ENCODE results near the gene ADAM21. TPM values are rescaled to one million over a fixed set of nuclear protein-coding genes. Genes with fewer than 3 reads are reported as not detected.
A peak's percentile ranks its signal among the peaks of the same experiment; 100 is the strongest.
"Not testable (repeated sequence)": the region's sequence is repeated elsewhere in the genome, so short reads cannot be mapped to it uniquely, and the experiment has no call there.

The ADAM21 gene
- total RNA-seq = not detected

DNA sequence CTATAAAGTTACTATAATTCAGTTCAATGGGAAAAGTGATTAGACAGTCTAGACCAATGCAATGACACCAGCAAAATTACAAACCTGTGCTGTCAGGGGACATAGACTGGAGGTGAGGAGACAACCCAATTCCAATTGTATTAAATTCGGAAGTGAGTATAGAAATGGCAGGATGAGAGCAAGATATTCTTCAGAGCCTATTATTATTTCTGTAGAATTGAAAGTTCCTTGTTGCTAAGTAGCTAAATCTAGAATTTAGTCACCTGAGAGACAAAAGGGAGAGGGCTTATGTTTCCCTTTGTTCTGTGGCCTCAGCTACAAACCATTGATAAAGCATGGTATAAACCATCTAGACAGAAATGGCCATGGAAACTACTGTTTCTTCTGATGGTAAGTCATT is at the start of gene ADAM21:
Gene ADAM21, plus strand, starts transcription at position 301 of the 400 bp plus-strand sequence. CDS start 5,326 bp downstream, outside the sequence.
- Histone ChIP-seq H3K4me1 (ENCODE audit: insufficient read depth, low read length) (no peaks in the 10 kb centered on the region), H3K27me3 (ENCODE audit: insufficient read depth, low read length) (no peaks in the 10 kb centered on the region), H3K4me3 (ENCODE audit: low read length) (no peak within 1 kb of the TSS), H3K9me3 (ENCODE audit: low read depth, low read length) (no peaks in the 10 kb centered on the region)

DNA sequence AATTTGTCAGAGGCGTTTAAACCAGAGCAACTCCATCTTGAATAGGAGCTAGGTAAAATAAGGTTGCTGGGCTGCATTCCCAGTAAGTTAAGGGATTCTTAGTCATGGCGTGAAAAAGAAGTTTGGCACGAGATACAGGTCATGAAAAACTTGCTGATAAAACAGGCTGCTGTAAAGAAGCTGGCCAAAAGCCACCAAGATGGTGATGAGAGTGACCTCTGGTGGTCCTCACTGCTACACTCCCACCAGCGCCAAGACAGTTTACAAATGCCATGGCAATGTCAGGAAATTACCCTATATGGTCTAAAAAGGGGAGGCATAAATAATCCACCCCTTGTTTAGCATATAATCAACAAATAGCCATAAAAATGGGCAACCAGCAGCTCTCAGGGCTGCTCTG is 48.6 kb upstream of the ADAM21 start:
- H3K4me1 ChIP-seq (ENCODE audit: insufficient read depth, low read length); H3K27me3 ChIP-seq (ENCODE audit: insufficient read depth, low read length); H3K4me3 ChIP-seq (ENCODE audit: low read length); H3K9me3 ChIP-seq (ENCODE audit: low read depth, low read length): not testable (repeated sequence)

DNA sequence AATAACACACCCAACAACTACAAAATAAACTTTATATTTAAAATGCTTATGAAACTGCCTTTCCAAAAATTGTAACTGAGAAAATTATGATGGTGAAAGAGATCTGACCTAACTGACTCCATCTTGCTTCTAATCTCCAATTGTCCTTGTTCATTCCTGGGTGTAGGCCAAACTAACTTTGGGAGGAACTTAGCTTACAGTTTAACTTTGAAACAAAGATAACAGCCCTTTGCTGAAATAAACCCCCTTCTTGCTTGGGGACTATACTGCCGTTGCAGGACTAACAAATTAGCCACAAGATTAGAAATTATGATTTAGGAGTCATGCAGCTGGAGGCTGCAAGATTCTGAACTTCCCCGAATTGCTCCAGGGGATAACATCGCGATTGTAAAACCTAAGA is 45.8 kb upstream of the ADAM21 start:
- H3K4me3 ChIP-seq (ENCODE audit: low read length); H3K27me3 ChIP-seq (ENCODE audit: insufficient read depth, low read length); H3K4me1 ChIP-seq (ENCODE audit: insufficient read depth, low read length); H3K9me3 ChIP-seq (ENCODE audit: low read depth, low read length): not testable (repeated sequence)

DNA sequence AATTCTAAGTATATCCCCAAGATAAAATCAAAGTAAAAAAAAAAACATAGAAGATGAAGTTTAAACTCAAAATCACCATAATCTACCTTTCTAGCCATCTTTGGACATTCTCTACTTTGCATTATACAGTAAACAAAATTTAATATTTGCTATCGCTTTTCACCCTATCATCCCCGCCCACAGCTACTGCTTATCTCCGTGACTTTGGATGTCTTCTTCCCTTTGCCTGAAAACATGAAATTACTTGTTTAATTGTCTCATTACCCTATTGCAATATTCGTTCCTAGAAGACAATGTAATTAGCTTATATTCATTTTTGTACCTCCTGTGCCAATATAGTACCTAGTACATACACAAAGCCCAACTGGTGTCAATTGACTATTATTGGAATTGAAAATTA is 44.4 kb upstream of the ADAM21 start:
- H3K4me3 ChIP-seq (ENCODE audit: low read length) = no peak overlapping the region
- H3K27me3 ChIP-seq (ENCODE audit: insufficient read depth, low read length) = no peaks in the 10 kb centered on the region
- no peaks in the 10 kb centered on the region for H3K9me3 ChIP-seq (ENCODE audit: low read depth, low read length)
- no peaks in the 10 kb centered on the region for H3K4me1 ChIP-seq (ENCODE audit: insufficient read depth, low read length)

DNA sequence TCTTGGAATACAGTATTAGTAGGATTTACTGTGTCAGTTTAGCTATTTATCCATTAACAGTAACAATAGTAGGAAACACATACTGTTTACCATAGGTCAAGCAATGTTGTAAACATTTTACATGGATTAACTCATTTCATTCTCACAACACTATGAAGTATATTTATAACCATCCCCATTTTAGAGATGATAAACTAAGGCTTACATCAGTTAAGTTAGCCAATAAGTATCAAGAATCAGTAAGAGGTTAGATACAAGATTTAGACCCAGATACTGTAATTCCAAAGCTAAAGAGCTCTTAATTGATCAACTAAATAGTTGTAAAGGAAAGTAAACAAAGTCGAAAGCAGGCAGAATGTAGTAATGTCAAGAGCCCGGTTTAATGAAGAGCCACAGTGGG is 36.2 kb upstream of the ADAM21 start:
- Histone ChIP-seq H3K4me1 (ENCODE audit: insufficient read depth, low read length) (peaks cover 8% of the 10 kb centered on the region), H3K9me3 (ENCODE audit: low read depth, low read length) (no peaks in the 10 kb centered on the region), H3K4me3 (ENCODE audit: low read length) (no peak overlapping the region), H3K27me3 (ENCODE audit: insufficient read depth, low read length) (no peaks in the 10 kb centered on the region)

DNA sequence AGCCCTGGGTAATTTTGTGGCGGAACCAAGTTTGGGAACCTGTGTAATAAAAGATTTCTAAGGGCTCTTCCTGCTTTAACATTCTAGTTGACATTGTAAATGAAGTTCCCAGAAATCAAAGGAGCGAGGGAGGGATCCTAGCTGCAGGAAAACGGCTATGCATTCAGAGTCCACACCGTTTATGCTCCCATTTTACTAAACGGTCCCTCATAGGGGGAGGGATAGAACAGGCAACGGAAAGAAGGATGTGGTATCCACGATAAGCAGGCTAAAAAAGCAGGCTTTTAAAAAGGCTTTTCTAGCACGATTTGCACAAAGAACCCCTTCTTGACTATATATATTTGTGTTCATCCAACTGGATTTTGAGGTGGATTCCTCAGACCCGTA is 35.6 kb upstream of the ADAM21 start:
- no peaks in the 10 kb centered on the region for H3K9me3 ChIP-seq (ENCODE audit: low read depth, low read length)
- H3K4me1 ChIP-seq (ENCODE audit: insufficient read depth, low read length) = peaks cover 8% of the 10 kb centered on the region
- no peaks in the 10 kb centered on the region for H3K27me3 ChIP-seq (ENCODE audit: insufficient read depth, low read length)
- peak overlapping the region; percentile 78 for H3K4me3 ChIP-seq (ENCODE audit: low read length)

DNA sequence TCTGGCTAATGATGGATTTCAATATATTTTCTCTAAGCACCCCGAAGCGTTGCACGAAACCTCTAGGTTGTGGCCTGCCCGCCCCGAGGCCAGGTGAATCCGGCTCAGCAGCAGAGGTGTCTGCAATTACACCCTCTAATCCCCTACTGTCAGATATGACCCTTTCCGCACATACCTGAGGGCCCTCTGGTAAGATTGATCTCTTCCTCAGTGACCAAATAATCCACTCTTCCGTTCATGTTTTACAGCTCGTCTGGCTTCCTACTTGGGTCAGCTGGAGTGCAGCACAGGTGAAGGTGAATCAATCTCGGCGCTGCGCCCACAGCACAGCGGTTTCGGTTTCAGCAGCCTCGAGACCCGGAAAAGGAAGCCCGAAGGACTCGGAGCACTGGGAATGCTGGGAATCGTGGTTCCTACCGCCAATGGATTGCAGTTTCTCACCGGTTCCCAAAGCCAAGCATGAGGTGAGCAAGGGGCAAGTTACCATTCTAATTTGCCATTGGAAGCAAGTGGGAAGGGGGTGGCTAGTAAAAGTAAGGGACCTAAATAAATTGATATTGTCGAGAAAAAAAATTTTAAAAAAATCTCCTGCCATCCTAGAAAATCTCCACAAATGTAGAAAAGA is 35.1 kb upstream of the ADAM21 start, which contains the start of gene SYNJ2BP:
Gene SYNJ2BP, minus strand, starts transcription at position 366 of the 625 bp plus-strand sequence. Its CDS starts 127 bp downstream, at position 239.
- Histone ChIP-seq H3K4me1 (ENCODE audit: insufficient read depth, low read length) (peaks cover 8% of the 10 kb centered on the region), H3K4me3 (ENCODE audit: low read length) (peak within 1 kb of the TSS; percentile 78), H3K27me3 (ENCODE audit: insufficient read depth, low read length) (no peaks in the 10 kb centered on the region), H3K9me3 (ENCODE audit: low read depth, low read length) (no peaks in the 10 kb centered on the region)

DNA sequence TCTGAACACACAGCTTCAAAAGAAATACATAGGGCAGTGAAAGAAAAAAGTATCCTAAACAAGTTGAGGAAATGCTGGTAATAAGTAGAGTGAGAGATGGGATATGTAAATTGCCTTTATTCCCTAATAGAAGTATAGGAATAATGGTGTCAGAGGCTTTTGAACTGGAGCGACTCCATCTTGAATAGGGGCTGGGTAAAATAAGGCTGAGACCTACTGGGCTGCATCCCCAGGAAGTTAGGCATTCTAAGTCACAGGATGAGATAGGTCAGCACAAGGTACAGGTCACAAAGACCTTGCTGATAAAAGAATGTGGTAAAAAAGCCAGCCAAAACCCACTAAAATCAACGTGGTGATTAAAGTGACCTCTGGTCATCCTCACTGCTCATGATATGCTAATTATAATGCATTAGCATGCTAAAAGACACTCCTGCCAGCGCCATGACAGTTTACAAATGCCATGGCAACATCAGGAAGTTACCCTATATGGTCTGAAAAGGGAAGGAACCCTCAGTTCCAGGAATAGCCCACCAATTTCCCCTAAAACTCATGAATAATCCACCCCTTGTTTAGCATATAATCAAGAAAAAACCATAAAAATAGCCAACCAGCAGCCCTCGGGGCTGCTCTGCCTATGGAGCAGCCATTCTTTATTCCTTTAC is 32.6 kb upstream of the ADAM21 start:
- H3K4me3 ChIP-seq (ENCODE audit: low read length); H3K27me3 ChIP-seq (ENCODE audit: insufficient read depth, low read length); H3K9me3 ChIP-seq (ENCODE audit: low read depth, low read length); H3K4me1 ChIP-seq (ENCODE audit: insufficient read depth, low read length): not testable (repeated sequence)

DNA sequence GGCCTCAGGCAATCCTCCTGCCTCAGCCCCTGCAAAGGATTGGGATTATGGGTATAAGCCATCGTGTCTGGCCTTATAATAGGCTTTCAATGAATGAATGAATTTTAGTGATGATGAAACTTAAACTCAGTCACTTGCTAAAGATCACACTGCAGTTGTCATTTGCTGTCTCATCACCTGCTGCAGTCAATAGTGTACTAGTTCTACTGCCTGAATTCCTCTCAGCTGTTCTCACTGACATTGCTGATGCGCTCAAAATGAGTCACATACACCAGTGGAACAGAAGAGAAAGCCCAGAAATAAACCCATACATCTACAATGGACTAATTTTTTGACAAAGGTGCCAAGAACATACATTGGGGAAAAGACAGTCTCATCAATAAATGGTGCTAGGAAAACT is 29.4 kb upstream of the ADAM21 start:
- no peak overlapping the region for H3K4me3 ChIP-seq (ENCODE audit: low read length)
- no peaks in the 10 kb centered on the region for H3K4me1 ChIP-seq (ENCODE audit: insufficient read depth, low read length)
- H3K9me3 ChIP-seq (ENCODE audit: low read depth, low read length) = peaks cover 4% of the 10 kb centered on the region
- no peaks in the 10 kb centered on the region for H3K27me3 ChIP-seq (ENCODE audit: insufficient read depth, low read length)

DNA sequence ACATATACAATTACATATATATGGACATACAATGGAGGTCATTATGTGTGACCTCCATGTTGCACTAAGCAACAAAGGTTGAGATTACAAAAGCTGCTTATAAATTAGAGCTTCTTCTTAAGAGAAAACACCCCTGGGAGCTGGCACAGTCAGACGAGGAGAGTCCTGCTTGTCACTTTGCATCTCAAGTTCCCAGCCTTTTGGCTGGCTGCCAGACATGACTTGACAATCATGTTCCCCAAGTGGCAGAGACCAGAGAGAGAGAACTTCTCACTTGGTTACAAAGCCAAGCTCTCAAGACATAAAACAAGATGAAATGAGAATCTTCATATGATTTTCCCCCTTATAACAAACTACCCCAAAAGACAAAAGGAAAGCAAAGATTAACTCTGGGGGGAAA is 26.6 kb upstream of the ADAM21 start:
- peaks cover 4% of the 10 kb centered on the region for H3K9me3 ChIP-seq (ENCODE audit: low read depth, low read length)
- H3K4me3 ChIP-seq (ENCODE audit: low read length) = no peak overlapping the region
- H3K4me1 ChIP-seq (ENCODE audit: insufficient read depth, low read length) = no peaks in the 10 kb centered on the region
- H3K27me3 ChIP-seq (ENCODE audit: insufficient read depth, low read length) = no peaks in the 10 kb centered on the region

DNA sequence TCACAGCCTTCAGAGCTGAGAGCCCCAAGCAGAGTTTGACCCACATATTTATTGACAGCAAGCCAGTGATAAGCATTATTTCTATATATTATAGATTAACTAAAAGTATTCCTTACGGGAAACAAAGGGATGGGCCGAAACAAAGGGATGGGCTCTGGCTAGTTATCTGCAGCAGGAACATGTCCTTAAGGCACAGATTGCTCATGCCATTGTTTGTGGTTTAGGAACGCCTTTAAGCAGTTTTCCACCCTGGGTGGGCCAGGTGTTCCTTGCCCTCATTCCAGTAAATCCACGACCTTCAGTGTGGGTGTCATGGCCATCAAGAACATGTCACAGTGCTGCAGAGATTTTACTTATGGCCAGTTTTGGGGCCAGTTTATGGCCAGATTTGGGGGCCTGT is 25.4 kb upstream of the ADAM21 start:
- not testable (repeated sequence) for H3K9me3 ChIP-seq (ENCODE audit: low read depth, low read length); H3K4me3 ChIP-seq (ENCODE audit: low read length); H3K4me1 ChIP-seq (ENCODE audit: insufficient read depth, low read length); H3K27me3 ChIP-seq (ENCODE audit: insufficient read depth, low read length)

DNA sequence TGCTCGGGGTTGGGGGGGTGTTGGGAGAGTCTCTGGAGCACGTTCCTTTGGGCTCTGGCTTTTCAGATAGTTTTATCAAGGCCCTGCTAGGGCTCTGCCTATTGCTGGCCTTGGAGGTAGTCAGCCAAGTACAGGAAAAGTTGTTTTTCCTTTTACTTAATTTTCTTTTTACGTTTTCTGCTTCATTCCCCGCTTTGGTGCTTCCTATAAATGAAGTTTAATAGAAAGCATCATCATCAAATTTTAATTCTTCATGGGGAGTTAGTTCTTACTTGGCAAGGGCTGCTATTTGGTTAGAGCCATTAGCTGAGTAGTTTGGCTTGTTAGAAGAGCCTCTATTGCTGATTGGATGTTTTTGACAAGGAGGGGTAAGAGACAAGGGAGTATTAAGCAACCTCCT is 15.1 kb upstream of the ADAM21 start:
- H3K27me3 ChIP-seq (ENCODE audit: insufficient read depth, low read length) = no peaks in the 10 kb centered on the region
- H3K4me3 ChIP-seq (ENCODE audit: low read length) = no peak overlapping the region
- peaks cover 2% of the 10 kb centered on the region for H3K9me3 ChIP-seq (ENCODE audit: low read depth, low read length)
- no peaks in the 10 kb centered on the region for H3K4me1 ChIP-seq (ENCODE audit: insufficient read depth, low read length)

DNA sequence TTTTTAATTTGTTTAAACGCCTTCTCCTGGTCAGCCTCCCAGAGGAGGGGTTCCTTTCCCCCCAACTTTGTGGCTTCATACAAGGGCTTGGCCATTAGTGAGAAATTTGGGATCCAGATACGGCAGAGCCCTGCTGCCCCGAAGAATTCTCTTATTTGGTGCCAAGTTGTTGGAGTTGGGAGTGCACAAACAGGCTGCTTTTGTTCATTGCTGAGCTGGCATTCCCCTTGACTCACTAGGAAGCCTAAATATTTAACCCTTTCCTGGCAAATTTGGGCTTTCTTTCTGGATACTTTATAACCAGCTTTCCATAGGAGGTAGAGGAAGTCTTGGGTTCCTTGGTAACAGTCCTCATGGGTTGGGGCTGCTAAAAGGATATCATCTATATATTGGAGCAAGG is 10.3 kb upstream of the ADAM21 start:
- H3K9me3 ChIP-seq (ENCODE audit: low read depth, low read length) = peaks cover 19% of the 10 kb centered on the region
- no peaks in the 10 kb centered on the region for H3K27me3 ChIP-seq (ENCODE audit: insufficient read depth, low read length)
- H3K4me1 ChIP-seq (ENCODE audit: insufficient read depth, low read length) = no peaks in the 10 kb centered on the region
- no peak overlapping the region for H3K4me3 ChIP-seq (ENCODE audit: low read length)

DNA sequence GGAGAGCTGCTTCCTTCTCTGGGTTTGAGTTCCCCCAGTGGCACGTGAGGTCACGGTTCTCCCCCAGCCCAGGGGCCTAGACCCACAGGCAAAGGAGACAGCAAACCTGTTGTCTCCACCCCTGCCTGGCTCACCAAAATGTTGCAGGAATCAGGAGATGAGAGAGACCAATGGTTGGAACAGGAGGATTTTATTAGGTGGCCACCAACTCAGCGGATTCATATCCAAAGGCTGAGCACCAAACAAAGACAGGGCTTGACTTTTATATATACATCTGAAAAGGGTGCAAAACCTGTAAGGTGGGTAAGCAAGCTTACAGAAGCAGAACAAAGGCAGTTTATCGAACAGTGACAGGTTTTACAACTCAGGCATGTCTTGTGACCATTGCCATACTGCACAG is 9.2 kb upstream of the ADAM21 start:
- Histone ChIP-seq H3K4me3 (ENCODE audit: low read length) (no peak overlapping the region), H3K9me3 (ENCODE audit: low read depth, low read length) (peaks cover 19% of the 10 kb centered on the region), H3K4me1 (ENCODE audit: insufficient read depth, low read length) (no peaks in the 10 kb centered on the region), H3K27me3 (ENCODE audit: insufficient read depth, low read length) (no peaks in the 10 kb centered on the region)

DNA sequence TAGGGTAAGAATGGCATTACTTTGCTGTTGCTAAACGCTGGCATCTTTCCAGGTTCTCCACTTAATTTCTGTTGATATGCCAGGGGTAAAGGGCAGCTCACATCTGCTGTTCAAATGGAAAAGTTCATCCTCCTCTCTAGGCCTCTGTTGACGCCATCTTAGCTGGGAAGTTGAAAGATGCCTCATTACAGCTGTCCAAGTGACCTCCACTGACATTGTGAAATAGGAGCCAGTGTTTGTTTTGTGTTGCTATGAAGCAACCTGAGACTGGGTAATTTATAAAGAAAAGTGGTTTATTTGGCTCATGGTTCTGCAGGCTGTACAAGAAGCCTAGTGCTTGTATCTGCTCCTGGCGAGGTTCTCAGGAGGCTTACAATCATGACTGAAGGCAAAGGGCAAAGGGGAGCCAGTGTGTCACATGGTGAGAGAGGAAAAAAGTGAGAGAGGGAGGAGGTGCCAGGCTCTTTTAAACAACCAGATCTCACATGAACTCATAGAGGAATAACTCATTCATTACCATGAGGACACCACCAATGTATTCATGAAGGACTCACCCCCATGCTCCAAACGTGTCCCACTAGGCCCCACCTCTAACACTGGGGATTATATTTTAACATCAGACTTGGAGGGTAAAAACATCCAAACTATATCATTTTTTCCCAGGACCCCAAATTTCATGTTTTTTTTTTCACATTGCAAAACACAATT is 3.2 kb upstream of the ADAM21 start:
- H3K9me3 ChIP-seq (ENCODE audit: low read depth, low read length) = no peaks in the 10 kb centered on the region
- no peak overlapping the region for H3K4me3 ChIP-seq (ENCODE audit: low read length)
- no peaks in the 10 kb centered on the region for H3K27me3 ChIP-seq (ENCODE audit: insufficient read depth, low read length)
- no peaks in the 10 kb centered on the region for H3K4me1 ChIP-seq (ENCODE audit: insufficient read depth, low read length)

DNA sequence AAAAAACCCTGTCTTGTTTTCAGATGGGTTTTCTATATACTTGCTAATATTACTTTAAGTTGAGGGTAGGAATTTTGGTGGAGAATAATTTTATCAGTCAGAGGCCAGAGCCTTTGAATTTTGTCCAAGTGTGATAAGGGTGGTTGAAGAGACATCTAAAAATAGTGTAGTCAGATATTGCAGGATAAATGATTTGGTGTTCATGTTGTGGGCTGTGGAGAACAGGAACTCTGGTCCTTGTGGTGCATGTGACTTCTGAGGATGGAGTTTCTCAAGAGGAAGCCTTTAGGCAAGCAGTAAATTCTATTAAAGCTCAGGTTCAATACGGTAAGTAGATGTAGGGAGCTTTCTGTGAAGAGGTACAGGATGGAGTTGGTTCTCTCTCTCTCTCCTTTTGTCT is 2.8 kb downstream of the ADAM21 start:
- H3K27me3 ChIP-seq (ENCODE audit: insufficient read depth, low read length) = no peaks in the 10 kb centered on the region
- no peaks in the 10 kb centered on the region for H3K4me1 ChIP-seq (ENCODE audit: insufficient read depth, low read length)
- no peak overlapping the region for H3K4me3 ChIP-seq (ENCODE audit: low read length)
- H3K9me3 ChIP-seq (ENCODE audit: low read depth, low read length) = no peaks in the 10 kb centered on the region
